ENCODE measurements around the gene GRPEL1.
A peak's percentile ranks its signal among the peaks of the same experiment; 100 is the strongest.

GRPEL1 gene

DNA sequence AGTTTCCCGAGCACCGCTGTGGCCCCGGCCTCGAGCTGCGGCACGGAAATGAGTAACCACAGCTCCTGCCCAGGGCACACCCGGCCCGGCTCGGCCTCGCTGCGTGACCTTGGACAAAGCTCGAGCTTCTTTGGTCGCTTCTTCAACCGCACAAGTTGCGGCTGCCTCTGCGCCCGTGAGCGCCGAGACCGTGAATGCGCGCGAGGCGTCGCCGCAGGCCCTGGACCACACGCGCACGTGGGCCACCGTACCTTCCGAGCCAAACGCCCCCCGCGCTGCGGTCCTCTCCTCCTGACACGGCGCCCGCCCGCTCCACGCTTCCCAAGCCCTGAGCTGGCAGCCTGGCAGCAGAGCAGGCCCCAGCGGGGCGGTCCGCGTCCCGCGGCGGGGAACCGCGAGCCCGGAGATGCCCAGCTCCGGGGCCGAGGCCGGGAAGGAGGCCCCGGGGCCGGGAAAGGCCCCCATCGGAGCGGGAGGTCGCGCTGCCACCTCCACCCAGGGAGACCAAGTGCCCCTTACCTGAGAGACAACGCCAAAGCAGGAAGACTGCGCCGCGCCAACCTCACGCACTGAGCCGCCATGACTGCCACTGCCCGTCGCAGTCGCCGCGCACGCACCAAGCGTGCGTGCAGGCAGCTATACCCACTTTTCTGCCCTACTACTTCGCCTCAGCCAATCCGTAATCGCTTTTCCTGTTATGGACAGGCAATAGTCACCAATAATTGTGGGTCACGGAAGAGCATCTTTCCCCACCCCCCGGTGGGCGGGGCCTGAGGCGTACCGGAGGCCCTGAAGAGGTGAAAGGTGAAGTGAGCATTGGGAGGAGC is at the start of gene GRPEL1:
Gene GRPEL1, minus strand, starts transcription at position 613 of the 827 bp plus-strand sequence. Its CDS starts 32 bp downstream, at position 581.
- peak within 1 kb of the TSS; percentile 87 for H3K4me3 ChIP-seq (ENCODE audit: low read depth, low read length)
- peak; percentile 100 for DNase-seq (ENCODE audit: low read depth)

DNA sequence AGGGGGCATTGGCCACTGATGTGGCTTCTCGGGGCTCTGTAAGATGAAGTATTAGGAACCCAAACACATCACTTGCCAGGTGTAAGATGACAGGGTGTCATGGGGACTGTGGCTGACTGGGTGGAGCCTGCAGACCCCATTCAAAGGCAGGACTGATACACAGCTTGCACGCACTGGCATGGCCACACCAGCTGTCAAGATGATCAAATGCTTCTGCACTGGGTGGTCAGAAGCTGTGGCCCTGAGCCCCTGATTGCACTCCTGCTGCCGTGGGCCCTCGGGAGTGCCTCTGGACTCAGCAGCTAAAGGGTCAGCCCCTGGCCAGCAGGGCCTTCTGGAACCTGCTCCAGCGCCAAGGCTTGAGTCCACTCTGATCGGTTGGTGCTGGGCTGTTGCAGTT is 48.8 kb upstream of the GRPEL1 start:
- TF ChIP-seq, protein P1, sequence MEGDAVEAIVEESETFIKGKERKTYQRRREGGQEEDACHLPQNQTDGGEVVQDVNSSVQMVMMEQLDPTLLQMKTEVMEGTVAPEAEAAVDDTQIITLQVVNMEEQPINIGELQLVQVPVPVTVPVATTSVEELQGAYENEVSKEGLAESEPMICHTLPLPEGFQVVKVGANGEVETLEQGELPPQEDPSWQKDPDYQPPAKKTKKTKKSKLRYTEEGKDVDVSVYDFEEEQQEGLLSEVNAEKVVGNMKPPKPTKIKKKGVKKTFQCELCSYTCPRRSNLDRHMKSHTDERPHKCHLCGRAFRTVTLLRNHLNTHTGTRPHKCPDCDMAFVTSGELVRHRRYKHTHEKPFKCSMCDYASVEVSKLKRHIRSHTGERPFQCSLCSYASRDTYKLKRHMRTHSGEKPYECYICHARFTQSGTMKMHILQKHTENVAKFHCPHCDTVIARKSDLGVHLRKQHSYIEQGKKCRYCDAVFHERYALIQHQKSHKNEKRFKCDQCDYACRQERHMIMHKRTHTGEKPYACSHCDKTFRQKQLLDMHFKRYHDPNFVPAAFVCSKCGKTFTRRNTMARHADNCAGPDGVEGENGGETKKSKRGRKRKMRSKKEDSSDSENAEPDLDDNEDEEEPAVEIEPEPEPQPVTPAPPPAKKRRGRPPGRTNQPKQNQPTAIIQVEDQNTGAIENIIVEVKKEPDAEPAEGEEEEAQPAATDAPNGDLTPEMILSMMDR (IDR thresholded peaks at IDR 0.05; ENCODE audit: insufficient read depth, low read depth, low read length, missing control alignments) = no peak
- no peak overlapping the region for H3K4me3 ChIP-seq (ENCODE audit: low read depth, low read length)
- DNase-seq (ENCODE audit: low read depth) = no peak

More for the DNA sequence above, at the start of gene GRPEL1:
- TF ChIP-seq, protein P1 (IDR thresholded peaks at IDR 0.05; ENCODE audit: insufficient read depth, low read depth, low read length, missing control alignments) = no peak

DNA sequence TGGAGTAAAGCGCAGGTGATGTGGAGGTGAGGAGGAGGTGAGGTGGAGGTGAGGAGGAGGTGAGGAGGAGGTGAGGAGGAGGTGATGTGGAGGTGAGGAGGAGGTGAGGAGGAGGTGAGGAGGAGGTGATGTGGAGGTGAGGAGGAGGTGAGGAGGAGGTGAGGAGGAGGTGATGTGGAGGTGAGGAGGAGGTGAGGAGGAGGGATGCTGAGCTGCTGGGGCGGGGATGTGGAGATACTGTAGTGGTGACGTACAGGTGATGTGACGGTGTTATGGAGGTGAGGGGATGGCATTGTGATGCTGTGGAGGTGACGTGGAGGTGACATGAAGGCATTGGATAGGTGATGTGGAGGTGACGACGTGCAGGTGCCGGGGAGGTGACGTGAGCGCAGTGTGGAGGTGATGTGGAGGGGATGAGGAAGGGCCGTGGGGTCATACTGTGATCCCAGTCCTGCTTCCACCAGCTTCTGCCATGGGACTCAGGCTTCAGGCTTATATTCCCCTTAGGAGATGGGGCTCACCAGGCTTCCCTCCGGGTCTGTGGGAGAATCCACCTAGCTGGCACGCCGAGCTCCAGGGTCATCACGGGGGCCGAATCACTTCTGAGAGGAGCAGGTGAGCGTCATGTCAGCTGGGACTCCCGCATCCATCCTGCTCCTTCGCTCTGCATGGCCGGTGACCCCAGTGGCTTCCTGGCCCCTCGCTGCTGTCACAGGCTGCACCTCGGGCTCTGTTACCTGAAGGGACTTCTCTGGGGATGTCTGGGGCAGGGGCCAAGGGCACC is 47.9 kb upstream of the GRPEL1 start:
- H3K4me3 ChIP-seq (ENCODE audit: low read depth, low read length) = no peak overlapping the region
- TF ChIP-seq, protein P1 (IDR thresholded peaks at IDR 0.05; ENCODE audit: insufficient read depth, low read depth, low read length, missing control alignments) = no peak
- no peak for DNase-seq (ENCODE audit: low read depth)

DNA sequence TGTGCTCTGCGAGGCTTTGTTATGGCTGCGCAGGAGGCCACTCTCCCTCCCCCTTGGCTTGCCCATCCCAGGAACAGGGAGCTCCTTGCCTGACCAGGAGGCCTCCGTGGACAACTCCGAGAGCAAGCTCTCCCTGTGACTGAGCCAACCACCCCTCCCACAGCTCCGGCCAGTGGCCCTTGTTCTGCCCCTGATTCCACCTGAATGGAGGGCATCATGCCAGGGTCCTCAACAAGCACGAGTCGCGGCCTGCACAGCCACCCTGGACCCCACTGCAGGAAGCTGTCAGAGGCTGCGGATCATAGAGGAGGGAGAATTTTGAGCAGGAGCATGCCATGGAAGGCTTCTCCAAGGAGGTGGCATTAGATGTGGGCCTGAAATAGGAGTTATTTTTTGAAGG is 44.8 kb upstream of the GRPEL1 start:
- H3K4me3 ChIP-seq (ENCODE audit: low read depth, low read length) = no peak overlapping the region
- no peak for DNase-seq (ENCODE audit: low read depth)
- TF ChIP-seq, protein P1 (IDR thresholded peaks at IDR 0.05; ENCODE audit: insufficient read depth, low read depth, low read length, missing control alignments) = no peak

DNA sequence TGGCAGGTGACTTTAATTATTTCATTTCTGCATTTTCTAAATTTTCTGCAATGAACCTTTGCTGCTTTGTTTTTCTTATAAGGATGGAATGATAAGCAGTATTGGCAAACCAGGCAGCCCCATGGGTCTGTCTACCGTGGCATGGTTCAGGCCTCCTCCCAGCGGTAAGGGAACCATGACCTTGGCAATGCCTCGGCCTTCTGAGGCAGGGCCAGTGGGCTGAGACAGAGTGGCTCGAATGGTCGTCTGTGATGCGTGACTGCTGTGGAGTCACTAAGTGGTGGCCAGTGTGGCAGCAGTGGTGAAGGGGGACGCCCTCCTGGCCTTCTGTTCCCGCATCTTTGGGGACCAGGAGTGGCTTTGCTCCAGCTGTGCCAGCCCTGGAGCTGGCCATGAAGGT is 43.6 kb upstream of the GRPEL1 start:
- DNase-seq (ENCODE audit: low read depth) = no peak
- no peak overlapping the region for H3K4me3 ChIP-seq (ENCODE audit: low read depth, low read length)
- TF ChIP-seq, protein P1 (IDR thresholded peaks at IDR 0.05; ENCODE audit: insufficient read depth, low read depth, low read length, missing control alignments) = no peak

DNA sequence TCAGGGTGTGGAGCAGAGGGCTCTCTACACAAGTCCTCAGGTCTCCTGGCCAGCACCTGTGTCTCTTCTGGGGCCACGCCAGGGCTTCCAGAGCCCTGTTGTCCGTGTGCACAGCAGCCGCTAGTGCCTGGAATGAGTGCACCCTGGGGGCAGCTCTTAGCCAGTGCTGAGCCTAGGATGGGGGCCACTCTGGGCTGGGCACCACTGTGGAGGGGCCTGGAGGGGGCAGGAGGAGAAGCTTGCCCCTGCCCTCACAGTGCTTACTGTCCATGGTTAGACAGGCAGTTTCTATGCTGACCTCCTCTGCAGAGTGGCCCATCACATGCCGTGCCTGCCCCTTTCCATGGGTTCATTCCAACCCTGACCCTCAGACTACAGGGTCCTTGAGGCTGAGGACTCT is 42.7 kb upstream of the GRPEL1 start:
- no peak for DNase-seq (ENCODE audit: low read depth)
- TF ChIP-seq, protein P1 (IDR thresholded peaks at IDR 0.05; ENCODE audit: insufficient read depth, low read depth, low read length, missing control alignments) = no peak
- no peak overlapping the region for H3K4me3 ChIP-seq (ENCODE audit: low read depth, low read length)
